ENCODE measurements around the gene SRSF6.
A peak's percentile ranks its signal among the peaks of the same experiment; 100 is the strongest.
"Not testable (repeated sequence)": the region's sequence is repeated elsewhere in the genome, so short reads cannot be mapped to it uniquely, and the experiment has no call there.

SRSF6 gene

DNA sequence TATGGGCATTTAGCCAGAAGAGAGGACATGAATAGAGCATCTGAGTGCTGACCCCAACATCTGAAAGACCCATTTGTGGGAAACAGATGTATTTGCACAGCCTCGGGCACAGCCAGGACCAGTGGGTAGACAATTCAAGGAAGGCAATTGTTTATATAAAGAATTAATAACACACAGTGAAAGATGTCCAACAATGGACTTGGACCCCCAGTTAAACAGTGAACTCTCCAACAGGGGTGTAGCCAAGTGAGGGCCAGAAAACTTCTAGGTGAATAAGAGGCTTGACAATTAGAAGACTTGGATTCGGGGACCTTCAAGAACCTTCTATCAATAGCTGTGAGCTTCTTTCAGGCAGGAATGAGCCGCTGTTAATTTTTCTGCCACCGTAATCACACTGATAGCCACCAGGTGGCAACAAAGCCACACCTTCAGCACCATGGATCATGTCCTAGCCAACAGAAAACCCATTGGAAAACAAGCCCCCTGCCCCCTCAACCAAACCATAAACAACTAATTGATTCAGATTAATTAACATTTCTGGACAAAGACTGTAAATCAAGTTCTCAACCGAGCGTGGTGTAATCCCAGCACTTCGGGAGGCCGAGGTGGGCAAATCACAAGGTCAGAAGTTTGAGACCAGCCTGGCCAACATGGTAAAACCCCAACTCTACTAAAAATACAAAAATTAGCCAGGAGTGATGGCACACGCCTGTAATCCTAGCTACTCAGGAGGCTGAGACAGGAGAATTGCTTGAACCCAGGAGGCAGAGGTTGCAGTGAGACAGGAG lies 8.8 kb upstream of the SRSF6 start:
- peak; percentile 34 for DNase-seq (ENCODE audit: low spot score)

DNA sequence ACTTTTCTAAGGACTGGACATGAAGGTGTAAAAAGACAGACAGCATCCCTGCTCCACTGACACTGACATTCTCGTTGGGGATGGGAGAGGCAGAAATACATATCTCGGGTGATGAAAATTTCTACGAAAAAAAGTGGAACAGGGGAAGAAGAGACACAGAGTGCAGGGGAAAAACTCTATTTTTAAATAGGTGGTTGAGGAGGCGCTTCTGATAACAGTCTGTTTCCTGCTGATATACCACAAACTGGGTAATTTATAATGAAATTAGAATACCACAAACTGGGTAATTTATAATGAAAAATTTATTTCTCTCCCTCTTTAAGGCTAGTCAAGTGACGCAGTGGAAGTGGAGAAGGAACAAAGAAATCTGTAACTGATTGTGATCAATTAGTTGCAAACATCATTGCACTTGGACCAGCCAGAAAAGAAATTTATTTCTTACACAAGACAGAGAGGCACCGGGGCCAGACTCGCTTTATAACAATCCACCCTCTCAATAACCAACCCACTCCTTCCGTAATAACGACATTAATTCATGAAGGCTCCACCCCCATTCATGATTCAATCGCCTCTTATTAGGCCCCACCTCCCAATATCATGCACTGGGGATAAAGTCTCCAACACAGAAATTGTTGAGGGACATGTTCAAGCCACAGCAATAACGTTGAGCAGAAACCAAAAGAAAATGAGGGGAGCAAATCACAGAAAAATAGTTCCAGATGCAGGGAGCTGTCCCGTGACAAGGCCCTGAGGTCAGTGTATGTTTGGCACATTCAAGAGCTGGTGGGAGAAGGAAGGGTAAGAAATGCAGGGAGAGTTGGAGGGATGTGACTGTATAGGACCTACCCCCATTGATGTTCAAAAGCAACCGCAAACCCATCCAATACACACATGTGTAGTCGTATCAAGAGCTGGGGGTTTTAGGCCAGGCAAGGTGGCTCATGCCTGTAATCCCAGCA lies 6.6 kb upstream of the SRSF6 start:
- DNase-seq (ENCODE audit: low spot score) = no peak

DNA sequence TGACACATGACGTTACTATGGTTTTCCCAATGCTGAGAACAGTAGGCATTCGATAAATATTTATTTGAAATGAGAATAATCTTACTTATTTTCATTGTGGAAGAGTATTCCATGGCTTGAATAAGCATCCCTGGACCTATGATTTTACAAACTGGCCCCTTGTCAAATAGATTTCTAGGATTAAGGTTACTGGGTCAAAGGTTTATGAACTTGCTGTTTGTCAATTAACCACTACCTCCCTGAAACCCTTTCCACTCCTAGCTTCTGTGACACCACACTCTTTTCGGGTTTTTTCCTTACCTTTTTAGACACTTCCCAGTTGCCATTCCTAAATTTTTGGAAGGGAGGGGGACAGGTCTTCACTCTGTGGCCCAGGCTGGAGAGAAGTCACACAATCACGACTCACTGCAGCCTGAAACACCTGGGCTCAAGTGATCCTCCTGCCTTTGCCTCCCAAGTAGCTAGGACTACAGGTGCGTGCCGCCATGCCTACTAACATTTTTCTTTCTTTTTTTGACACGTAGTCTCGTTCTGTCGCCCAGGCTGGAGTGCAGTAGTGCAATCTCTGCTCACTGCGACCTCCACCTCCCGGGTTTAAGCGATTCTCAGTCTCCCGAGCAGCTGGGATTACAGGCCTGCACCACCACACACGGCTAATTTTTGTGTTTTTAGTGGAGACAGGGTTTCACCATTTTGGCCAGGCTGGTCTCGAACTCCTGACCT lies 5.1 kb upstream of the SRSF6 start:
- no peak for DNase-seq (ENCODE audit: low spot score)

DNA sequence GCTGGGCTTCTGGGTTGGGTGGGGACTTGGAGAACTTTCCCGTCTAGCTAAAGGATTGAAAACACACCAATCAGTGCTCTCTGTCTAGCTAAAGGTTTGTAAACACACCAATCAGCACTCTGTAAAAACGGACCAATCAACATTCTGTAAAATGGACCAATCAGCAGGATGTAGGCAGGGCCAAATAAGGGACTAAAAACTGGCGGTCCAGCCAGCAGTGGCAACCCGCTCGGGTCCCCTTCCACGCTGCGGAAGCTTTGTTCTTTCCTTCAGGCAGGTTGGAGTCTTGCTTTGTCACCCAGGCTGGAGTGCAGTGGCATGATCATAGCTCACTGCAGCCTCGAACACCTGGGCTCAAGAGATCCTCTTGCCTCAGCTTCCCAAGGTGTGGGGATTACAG lies 1.4 kb upstream of the SRSF6 start:
- not testable (repeated sequence) for DNase-seq (ENCODE audit: low spot score)

DNA sequence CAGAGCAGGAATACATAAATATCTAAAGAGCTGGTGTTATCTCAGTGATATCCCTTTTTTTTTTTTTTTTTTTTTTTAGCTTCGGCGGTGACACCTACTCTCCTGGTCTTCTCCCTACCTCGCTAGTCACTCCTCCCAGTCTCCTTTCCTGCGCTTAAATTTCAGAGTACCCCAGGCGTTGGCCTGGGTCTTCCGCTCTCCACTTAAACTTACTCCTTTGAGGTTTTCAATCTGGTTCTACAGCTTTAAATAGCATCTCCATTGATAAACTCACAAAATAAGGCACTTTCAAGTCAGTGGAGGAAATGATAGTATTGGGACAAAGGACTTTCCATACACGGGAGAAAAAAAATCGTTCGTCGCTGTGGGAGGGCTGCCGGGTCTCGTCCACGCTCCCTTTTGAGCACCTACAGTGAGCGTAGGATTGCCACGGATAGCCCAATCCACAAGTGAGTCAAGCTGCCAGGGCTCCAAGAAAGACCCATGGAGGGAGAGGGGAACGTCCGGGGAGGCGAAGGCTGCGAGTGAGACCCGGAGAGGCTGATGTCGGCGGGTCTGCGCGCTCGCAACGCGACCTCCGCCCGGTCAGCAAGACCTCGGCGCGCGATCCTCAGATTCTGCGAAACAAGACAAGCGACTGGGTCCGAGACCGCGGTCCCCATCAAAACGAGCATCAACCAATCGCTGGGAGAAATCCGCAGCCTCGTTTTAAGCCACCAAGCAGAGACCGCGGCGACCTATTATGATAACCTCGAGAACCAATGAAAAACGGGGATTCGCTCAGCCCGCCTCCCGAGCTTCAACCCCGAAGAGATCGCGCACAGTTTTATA lies 672 bp upstream of the SRSF6 start:
- DNase-seq (ENCODE audit: low spot score) = peak; percentile 89

DNA sequence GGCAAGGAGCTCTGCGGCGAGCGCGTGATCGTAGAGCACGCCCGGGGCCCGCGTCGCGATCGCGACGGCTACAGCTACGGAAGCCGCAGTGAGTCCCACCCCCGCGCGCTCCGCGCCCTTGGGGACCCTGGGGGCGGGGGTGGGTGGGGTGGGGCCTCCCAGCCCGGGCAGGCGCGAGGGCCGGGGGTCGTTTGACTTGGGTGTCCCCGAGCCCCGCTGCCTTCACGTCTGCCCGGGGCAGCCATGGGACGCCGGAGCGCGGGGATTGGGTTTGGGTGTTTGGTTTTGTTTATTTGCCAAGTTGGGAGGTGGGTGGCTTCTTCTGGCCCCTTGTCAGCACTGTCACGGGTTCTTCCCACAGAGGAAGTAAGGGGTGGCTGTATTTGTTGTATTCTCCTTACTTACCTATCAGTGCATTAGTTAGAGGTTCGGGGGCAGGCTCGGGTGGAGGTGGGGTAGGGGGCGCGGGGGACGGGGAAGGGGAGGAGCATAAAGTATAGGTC lies 777 bp downstream of the SRSF6 start:
- peak; percentile 12 for DNase-seq (ENCODE audit: low spot score)

DNA sequence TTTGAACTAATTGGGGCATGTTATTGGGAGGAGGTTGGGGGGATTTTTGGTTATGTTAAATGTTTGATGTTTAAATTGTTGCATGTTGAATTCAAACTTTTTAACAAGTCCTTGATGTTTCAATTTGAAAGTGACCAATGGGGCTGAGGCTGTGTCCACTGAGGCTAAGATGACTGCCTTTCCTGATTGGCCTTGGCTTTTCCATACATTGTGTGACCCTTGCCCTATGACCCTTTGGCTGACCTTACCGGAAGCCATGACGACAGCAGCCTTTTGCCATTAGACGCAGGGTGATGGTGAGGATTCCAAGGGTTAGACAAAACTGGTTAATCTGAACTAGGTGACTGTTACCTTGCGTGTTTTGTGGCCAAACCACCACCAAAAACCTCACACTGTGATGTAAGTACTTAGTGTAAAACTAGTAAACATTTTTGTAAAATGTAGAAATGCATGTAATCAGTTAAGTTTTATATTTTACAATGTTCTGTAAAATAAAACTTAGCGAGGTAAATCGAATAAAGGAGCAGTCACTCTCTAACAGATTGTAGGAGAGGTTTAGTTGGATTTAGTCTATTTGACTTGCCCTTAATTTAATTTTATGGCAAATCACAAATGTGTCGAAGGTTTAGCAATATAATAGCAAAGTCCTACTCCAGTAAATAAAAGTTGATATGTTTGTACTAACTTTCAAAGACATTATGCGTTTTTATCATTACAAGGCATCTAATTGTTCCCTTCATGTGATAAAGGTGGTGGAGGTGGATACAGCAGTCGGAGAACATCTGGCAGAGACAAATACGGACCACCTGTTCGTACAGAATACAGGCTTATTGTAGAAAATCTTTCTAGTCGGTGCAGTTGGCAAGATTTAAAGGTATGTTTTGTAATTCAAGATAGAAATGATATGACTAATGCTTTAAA lies 1.6 kb downstream of the SRSF6 start:
- DNase-seq (ENCODE audit: low spot score) = no peak

DNA sequence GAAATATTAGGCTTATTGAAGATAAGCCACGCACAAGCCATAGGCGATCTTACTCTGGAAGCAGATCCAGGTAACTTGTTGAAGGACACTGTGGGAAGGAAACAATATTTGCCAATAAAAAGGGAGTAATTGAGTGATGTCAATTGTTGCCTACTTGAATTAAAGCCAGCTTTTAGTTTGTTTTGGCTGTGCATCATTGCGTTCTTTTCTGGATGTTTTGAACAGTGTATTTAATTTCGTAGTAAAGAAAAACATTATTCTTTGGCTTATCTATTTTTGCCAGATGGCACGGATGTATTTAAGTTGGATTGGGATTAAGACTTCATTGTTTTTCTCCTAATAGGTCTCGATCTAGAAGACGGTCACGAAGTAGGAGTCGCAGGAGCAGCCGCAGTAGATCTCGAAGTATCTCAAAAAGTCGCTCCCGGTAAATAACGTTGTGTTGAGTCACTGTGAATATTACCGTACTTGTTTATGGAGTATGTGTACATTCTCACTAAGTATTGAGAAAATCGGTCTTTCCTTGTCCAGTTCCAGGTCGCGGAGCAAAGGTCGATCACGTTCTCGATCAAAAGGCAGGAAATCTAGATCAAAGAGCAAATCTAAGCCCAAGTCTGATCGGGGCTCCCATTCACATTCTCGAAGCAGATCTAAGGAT lies 2.6 kb downstream of the SRSF6 start:
- DNase-seq (ENCODE audit: low spot score) = no peak

DNA sequence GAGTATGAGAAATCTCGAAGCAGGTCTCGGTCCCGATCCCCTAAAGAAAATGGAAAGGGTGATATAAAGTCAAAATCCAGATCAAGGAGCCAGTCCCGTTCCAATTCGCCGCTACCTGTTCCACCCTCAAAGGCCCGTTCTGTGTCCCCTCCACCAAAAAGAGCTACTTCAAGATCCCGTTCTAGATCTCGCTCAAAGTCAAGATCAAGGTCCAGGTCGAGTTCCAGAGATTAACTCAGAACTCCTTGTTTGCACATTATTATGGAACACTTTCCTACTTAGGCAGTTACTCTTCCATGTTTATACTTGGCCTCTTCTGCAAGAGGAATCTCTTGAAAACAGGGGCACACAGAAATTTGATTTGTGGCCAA lies 3.1 kb downstream of the SRSF6 start:
- no peak for DNase-seq (ENCODE audit: low spot score)

DNA sequence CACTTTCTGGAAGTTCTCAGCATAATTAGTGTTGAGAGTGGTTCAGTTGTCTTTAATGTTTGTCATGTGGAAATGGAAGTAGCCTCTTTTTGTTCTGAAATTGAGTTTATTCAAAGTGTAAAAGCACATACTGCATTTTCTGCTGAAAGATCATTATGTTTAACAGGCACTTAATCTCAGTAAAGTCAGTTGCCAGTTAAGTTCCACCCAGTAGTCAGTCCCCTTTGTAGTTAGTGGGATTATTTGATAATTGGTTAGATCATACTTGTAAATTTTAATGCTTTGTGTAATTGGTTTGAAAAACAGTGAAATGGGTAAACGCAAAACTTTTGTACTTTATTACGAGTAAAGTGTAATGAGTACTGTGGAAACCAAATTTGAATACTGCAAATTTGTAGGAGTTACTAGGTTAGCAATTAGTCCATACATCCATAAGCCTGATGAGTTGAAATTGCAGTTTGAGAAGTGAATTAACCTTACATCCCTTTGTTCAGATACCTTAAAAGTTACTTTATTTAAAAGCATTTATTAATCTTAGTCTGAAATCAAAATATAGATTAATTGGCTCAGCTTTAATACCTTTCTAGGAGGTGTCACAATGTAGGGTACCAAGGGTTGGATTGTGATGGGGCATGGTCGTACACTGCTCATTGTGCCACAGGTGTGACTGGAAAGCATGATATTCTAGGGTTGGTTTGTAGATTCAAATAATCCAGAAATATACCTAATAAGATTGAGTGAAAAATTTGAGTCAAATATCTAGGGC lies 4.4 kb downstream of the SRSF6 start:
- DNase-seq (ENCODE audit: low spot score) = no peak

DNA sequence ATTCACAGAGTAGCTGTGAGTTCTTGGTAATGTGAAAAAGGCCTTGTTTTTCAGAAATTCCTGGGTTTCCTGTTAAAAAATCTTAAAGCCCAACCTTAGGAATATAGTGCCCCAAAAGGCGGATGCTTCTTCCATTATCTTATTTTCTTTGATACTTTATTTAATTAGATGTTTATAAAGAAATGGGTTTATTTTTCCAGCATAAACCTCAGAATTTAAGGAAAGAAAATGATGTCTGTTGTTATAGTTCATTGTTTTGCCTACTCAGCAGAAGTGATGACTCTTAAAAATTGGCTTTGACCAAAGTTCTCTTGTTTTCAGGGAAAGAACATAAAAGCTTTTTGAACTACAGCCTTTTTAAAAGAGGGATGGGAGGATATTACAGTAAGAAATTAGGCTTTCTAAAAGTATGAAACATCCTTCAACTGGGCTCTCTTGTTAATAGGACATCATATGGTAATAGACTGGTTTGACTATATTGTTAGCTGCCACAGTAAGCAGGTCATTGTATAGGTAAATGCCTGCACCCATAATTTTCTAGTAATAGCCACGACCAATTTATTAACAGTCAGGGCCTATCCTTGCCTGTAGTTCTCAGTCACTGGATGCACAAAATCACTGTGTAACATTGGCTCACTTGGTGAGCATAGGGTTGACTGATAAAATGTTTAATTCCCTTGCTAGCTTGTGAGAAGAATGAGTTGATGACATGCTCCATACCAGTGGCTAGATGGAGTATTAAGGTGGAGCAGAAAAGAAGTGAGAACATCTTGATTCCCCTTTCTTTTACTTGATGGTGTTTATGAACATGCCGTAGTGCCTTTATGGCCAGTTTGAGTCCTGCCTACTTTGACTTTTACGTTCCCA lies 5.2 kb downstream of the SRSF6 start:
- no peak for DNase-seq (ENCODE audit: low spot score)

DNA sequence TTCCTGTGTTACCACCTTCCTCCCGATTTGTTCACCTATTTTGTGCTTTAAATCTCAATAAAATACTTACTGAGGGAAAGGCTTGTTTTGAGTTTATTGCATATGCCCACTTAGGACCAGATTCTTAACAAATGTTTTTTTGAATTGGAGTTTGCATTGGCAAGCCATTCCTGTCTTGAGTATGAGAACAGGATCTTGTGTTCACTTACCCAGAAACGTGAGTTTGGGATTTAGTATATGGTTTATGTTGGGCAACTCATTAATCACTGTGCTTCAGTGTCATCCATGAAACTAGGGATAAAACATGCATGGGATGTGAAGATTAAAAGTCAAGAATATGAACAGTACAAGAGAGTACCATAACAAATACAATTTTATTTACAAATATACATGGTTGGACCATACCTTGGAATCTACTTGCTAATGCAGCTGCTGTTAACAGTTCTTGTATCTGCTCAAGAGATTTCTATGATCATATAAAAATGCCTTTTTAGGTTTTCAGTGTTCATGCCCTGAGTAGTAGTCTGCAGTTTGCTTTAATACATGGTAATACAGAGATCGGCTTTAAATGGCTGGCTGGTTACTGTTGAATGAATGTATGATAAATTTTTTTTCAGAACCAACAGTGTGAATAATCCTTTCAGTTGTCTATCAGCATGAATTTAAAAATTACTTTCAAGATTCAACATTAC lies 6.0 kb downstream of the SRSF6 start:
- DNase-seq (ENCODE audit: low spot score) = no peak

DNA sequence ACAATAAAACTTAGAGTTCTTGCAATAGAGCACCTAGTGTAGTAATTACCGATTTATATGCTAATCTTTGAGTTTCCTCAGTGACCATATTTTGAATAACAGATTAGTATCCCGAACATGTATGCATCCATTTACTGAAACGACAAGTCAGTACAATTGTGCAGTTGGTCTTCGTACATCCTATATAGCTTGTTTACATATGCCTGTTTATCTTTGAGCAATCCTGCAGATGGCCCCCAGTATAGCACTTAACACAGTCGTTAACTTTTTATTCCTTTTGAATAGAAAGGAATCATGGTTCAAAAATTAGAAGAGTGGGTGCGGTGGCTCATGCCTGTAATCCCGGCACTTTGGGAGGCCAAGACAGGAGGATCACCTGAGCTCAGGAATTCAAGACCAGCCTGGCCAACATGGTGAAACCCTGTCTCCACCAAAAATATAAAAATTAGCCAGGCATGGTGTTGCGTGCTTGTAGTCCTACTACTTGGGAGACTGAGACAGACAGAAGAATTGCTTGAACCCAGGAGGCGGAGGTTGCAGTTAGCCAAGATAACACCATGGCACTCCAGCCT lies 6.6 kb downstream of the SRSF6 start:
- DNase-seq (ENCODE audit: low spot score) = no peak

DNA sequence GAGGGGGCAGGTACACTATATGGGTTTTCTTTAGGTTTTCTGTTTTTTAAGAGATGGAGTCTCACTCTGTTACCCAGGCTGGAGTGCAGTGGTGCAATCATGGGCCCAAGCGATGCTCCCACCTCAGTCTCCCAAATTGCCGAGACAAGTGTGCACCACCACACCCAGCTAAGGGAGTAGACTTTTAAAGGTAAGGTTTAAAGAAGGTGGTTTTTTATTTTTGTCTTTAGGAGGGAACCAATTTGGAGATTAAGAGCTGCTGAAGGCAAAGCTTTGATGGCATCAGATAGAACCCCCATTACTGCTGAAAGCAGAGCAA lies 7.9 kb downstream of the SRSF6 start:
- DNase-seq (ENCODE audit: low spot score) = no peak

DNA sequence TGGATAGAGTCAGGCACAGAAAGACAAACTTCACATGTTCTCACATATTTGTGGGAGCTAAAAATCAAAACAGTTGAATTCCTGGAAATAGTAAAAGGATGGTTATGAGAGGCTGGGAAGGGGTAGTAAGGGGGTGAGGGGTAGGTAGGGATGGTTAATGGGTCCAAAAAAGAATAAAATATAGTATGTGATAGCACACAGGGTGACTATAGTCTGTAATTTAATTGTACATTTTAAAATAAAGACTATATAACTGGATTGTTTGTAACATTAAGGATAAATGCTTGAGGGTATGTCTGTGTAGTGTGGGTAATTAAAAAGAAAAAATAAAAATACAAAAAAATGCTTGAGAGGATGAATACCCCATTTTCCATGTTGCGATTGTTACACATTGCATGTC lies 9.9 kb downstream of the SRSF6 start:
- DNase-seq (ENCODE audit: low spot score) = no peak

DNA sequence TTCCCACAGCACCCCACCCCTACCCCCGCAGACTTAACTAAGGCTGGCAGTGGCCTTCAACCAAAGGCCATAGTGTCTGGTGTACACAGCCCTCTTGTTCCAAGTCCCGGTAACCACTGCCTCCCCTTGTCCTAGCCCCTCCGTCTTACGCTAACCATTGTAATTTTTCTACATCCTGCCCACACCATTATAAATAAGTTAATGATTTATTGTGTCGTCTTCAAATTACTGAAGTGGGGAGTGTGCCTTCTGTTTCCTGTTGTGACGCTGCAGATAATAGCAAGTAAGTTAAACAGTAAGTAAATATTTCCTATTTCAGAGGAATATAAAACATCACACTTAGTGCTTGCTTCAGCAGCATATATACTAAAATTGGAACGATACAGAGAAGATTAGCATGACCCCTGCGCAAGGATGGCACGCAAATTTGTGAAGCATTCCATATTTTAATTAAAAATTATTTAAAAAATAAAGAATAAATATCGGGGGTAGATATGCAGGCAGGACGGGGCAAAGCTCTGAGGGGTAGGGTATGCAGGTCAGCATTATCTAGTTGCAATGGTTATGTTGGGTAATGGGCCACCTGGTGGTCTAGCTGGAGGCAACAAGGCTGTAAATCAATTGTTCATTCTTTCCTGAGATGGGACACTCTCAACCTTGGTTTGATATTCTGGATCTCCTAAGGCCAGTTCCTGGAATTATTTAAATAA lies 15.1 kb downstream of the SRSF6 start:
- DNase-seq (ENCODE audit: low spot score) = no peak

DNA sequence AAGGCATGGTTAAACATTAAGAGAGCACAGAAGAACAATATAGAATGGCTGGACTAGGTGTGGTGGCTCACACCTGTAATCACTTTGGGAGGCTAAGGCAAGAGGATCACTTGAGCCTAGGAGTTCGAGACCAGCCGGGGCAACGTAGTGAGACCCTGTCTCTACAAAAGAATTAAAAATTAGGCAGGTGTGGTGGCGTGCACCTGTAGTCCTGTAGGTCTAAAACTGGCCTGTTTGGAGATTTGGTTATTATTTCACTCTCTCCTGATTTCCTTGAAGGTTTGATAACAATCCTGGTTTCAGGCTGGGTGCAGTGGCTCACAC lies 15.6 kb downstream of the SRSF6 start:
- DNase-seq (ENCODE audit: low spot score) = no peak
